Activated B cell treated with CpG ODN at 0.5 μM for 24 hours (primary cell): ENCODE results near the gene CENPT. TPM values are rescaled to one million over a fixed set of nuclear protein-coding genes. Genes with fewer than 3 reads are reported as not detected.
A peak's percentile ranks its signal among the peaks of the same experiment; 100 is the strongest.

Source experiments
- ATAC-seq: fragments of 200-7000 bp; cut with Tn5 transposase; one replicate; pipeline ENCODE4 v1.10.0; 2021; ENCODE audit warnings: low read depth, mild to moderate bottlenecking, moderate library complexity
- CTCF ChIA-PET: fragments of 350-600 bp; sonication (Branson Sonifier 250); formaldehyde crosslinking; loops from one replicate; lab custom pipeline; 2021; ENCODE audit warnings: antibody characterized with exemption; lab: Charles Lee
- POLR2A ChIA-PET: fragments of 350-600 bp; sonication (Branson Sonifier 250); formaldehyde crosslinking; loops from one replicate; lab custom pipeline; 2021; ENCODE audit warnings: antibody characterized with exemption; lab: Charles Lee
- DNase-seq: peaks from one replicate; pipeline ENCODE4 v3.0.0; 2022
- H3K27ac Mint-ChIP-seq: one replicate; pipeline ENCODE4 v1.8.0; 2020; ENCODE audit warnings: mixed read lengths
- H3K27me3 Mint-ChIP-seq: one replicate; pipeline ENCODE4 v1.8.0; 2021; ENCODE audit warnings: mixed read lengths
- H3K36me3 Mint-ChIP-seq: one replicate; pipeline ENCODE4 v1.8.0; 2021; ENCODE audit warnings: low read depth, mixed read lengths
- H3K4me1 Mint-ChIP-seq: one replicate; pipeline ENCODE4 v1.8.0; 2021; ENCODE audit warnings: mixed read lengths
- H3K4me3 Mint-ChIP-seq: one replicate; pipeline ENCODE4 v1.8.0; 2020; ENCODE audit warnings: mild to moderate bottlenecking, mixed read lengths
- H3K9me3 Mint-ChIP-seq: one replicate; pipeline ENCODE4 v1.8.0; 2020; ENCODE audit warnings: mixed read lengths
- intact Hi-C: fragments of 100-400 bp; cut with micrococcal nuclease; formaldehyde crosslinking; loops from one replicate; pipeline ENCODE4 v1.15.1; 2024
- total RNA-seq: library from RNA; stranded (reverse); gene quantifications from 2 replicates; pipeline ENCODE4 v1.2.3, GENCODE V29; 2022
- TF ChIP-seq, protein P1 (sequence below): fragments of 200-600 bp; IDR thresholded peaks from one replicate; pipeline ENCODE4 v1.8.0; 2022; ENCODE audit warnings: antibody characterized with exemption, mild to moderate bottlenecking

CENPT gene
- total RNA-seq, 1 donor from 2014 or later, result 54.2 TPM

GRCh38 chr16:67872631-67873434 lies 25.3 kb upstream of the CENPT start, which contains the start of gene EDC4:
TSS of gene EDC4 (plus strand) at chr16:67873052. CDS start at chr16:67873262, 210 bp downstream.
- peak; percentile 93 for ATAC-seq
- TF ChIP-seq, protein P1, sequence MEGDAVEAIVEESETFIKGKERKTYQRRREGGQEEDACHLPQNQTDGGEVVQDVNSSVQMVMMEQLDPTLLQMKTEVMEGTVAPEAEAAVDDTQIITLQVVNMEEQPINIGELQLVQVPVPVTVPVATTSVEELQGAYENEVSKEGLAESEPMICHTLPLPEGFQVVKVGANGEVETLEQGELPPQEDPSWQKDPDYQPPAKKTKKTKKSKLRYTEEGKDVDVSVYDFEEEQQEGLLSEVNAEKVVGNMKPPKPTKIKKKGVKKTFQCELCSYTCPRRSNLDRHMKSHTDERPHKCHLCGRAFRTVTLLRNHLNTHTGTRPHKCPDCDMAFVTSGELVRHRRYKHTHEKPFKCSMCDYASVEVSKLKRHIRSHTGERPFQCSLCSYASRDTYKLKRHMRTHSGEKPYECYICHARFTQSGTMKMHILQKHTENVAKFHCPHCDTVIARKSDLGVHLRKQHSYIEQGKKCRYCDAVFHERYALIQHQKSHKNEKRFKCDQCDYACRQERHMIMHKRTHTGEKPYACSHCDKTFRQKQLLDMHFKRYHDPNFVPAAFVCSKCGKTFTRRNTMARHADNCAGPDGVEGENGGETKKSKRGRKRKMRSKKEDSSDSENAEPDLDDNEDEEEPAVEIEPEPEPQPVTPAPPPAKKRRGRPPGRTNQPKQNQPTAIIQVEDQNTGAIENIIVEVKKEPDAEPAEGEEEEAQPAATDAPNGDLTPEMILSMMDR, result no peak
- intact Hi-C loops, result loop anchor here (1.0 to 2.0 kb wide), 5 partner anchors 20 to 62 kb away; partner anchors contain the start of genes NUTF2, PSKH1 and THAP11
- Mint-ChIP-seq H3K27me3 (no peaks in the 10 kb centered on the region), H3K36me3 (peaks cover 42% of the 10 kb centered on the region), H3K9me3 (no peaks in the 10 kb centered on the region), H3K4me1 (peaks cover 36% of the 10 kb centered on the region), H3K4me3 (peak within 1 kb of the TSS; percentile 90), H3K27ac (peak within 1 kb of the TSS; percentile 84)
- DNase-seq, result peak; percentile 89
- ChIA-PET CTCF (interaction anchor here (0.6 to 1.4 kb wide), 2 partner anchors 19 to 56 kb away, joined by 3 to 6 read pairs; no protein-coding TSS in a partner anchor), POLR2A (interaction anchor here (0.8 to 1.6 kb wide), 7 partner anchors 13 to 165 kb away, joined by 3 to 7 read pairs (median 4); partner anchors contain the start of genes GFOD2 and PSKH1)

DNA sequence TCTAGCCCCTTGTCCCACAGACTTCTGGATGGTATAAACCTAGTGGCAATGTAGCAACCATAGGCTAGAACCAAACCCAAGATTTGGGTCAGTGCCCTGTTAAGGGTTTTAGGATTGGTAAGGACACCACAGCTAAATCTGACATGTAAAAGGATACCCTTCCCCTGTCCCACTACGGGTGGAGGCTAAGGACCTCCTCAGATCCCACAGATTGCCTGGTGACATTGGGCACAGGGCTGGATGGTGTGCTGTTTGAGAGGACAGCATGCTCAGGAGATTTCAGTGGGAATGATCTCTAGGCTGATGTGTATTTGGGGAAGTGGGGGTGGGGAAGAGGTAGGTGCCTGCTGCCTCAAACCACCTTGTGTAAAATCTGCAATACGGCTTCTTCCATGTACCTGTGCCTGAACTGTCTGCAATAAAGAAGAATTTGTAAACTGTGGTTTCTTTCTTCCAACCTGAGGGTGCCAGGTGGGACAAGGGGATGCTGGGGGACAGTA lies 24.7 kb upstream of the CENPT start:
- CTCF ChIA-PET, result interaction anchor here (1.4 kb wide), 1 partner anchor 12 kb away, joined by 6 read pairs; no protein-coding TSS in a partner anchor
- ATAC-seq, result no peak
- DNase-seq, result no peak
- H3K4me3 Mint-ChIP-seq, result peak overlapping the region; percentile 90
- peaks cover 36% of the 10 kb centered on the region for H3K4me1 Mint-ChIP-seq
- TF ChIP-seq, protein P1, result no peak
- peaks cover 37% of the 10 kb centered on the region for H3K36me3 Mint-ChIP-seq
- no peaks in the 10 kb centered on the region for H3K9me3 Mint-ChIP-seq
- no peaks in the 10 kb centered on the region for H3K27me3 Mint-ChIP-seq
- peak overlapping the region; percentile 84 for H3K27ac Mint-ChIP-seq
- POLR2A ChIA-PET, result interaction anchor here (1.0 to 1.6 kb wide), 3 partner anchors 26 to 213 kb away, joined by 3 to 6 read pairs (median 4); partner anchors contain the start of genes NFATC3 and PSMB10
- intact Hi-C loops, result loop anchor here (1.0 to 2.0 kb wide), 4 partner anchors 21 to 63 kb away; partner anchors contain the start of genes NUTF2 and PSKH1

GRCh38 chr16:67871256-67871655 lies 23.8 kb upstream of the CENPT start:
- ATAC-seq (no peak), DNase-seq (no peak)
- intact Hi-C loops, result no loop called here
- Mint-ChIP-seq H3K27ac (no peak overlapping the region), H3K9me3 (no peaks in the 10 kb centered on the region), H3K4me3 (no peak overlapping the region), H3K36me3 (peaks cover 36% of the 10 kb centered on the region), H3K4me1 (peaks cover 36% of the 10 kb centered on the region), H3K27me3 (no peaks in the 10 kb centered on the region)
- TF ChIP-seq, protein P1, result no peak
- ChIA-PET CTCF (interaction anchor here (1.4 kb wide), 1 partner anchor 13 kb away, joined by 6 read pairs; no protein-coding TSS in a partner anchor), POLR2A (interaction anchor here (1.0 to 1.6 kb wide), 3 partner anchors 25 to 214 kb away, joined by 3 to 6 read pairs (median 4); partner anchors contain the start of genes NFATC3 and PSMB10)

- no peak for DNase-seq
- TF ChIP-seq, protein P1, result no peak
- H3K27ac Mint-ChIP-seq, result no peak overlapping the region
- no peak overlapping the region for H3K4me3 Mint-ChIP-seq
- H3K4me1 Mint-ChIP-seq, result peaks cover 25% of the 10 kb centered on the region
- H3K27me3 Mint-ChIP-seq, result no peaks in the 10 kb centered on the region
- ChIA-PET CTCF (no interaction called here), POLR2A (interaction anchor here (0.6 to 0.7 kb wide), 2 partner anchors 46 to 195 kb away, joined by 3 to 5 read pairs; no protein-coding TSS in a partner anchor)
- ATAC-seq, result no peak
- intact Hi-C loops, result no loop called here
- peaks cover 43% of the 10 kb centered on the region for H3K36me3 Mint-ChIP-seq
- H3K9me3 Mint-ChIP-seq, result no peaks in the 10 kb centered on the region
Observed at GRCh38 chr16:67869653-67870052, 22.2 kb upstream of the CENPT start.
